ENCODE measurements around the gene PIP4P1. TPM values are rescaled to one million over a fixed set of nuclear protein-coding genes. Genes with fewer than 3 reads are reported as not detected.
A peak's percentile ranks its signal among the peaks of the same experiment; 100 is the strongest.

PIP4P1 gene
- total and polyA plus RNA-seq, 9 of the 15 experiments (the other 6 are each of a cell fraction or from before 2014, with no cell fraction given) = 5.3 to 20.9 (median 10.7) TPM

- BruUV-seq (replicated peaks) = no TSS peak
- CTCF ChIA-PET (ENCODE audit: low intra/inter-chr PET ratio) = no interaction called here
- POLR2A ChIA-PET = interaction anchor here (0.5 to 3.7 kb wide), 5 partner anchors 11 to 32 kb away, joined by 3 to 30 read pairs (median 3); partner anchors contain the start of genes APEX1, OSGEP, PIP4P1 and PNP
- no peak for TF ChIP-seq RB1 (IDR thresholded peaks at IDR 0.05; ENCODE audit: low read depth)
- TF ChIP-seq FOXJ2 (tag; IDR thresholded peaks at IDR 0.05) = no peak
- TF ChIP-seq RCOR1 (IDR thresholded peaks at IDR 0.05; ENCODE audit: borderline replicate concordance in 1 of 2, low read depth in 2 of 2, low read length in 2 of 2) = peak in 1 of 2 experiments; percentile 54; a peak in 1 of 4 replicates
- no peak for TF ChIP-seq ZNF408 (CRISPR knock-in tag; IDR thresholded peaks at IDR 0.05; ENCODE audit: low read depth)
- 0 out of 4 replicates have a peak, but pooled peaks of 1 of the 2 experiments have one; percentile 24 for TF ChIP-seq FOXK2 (conservative IDR thresholded peaks at IDR 0.05 in 1 of 2, IDR thresholded peaks at IDR 0.05 in 1 of 2; ENCODE audit: low read depth in 2 of 2)
- TF ChIP-seq ILK (tag; IDR thresholded peaks at IDR 0.05; ENCODE audit: borderline replicate concordance, low read depth) = no peak
- no peak for TF ChIP-seq BRF1 (IDR thresholded peaks at IDR 0.05; ENCODE audit: borderline replicate concordance, extremely low read depth, insufficient read length)
- TF ChIP-seq NFIX (CRISPR knock-in tag; IDR thresholded peaks at IDR 0.05; ENCODE audit: low read depth) = no peak
- peak; percentile 33; the same call in 1 of the 2 replicates for TF ChIP-seq ARID3A (IDR thresholded peaks at IDR 0.05; ENCODE audit: borderline replicate concordance, low read depth, low read length)
- no peak for TF ChIP-seq ATF6 (CRISPR knock-in tag; IDR thresholded peaks at IDR 0.05)
- no peak for TF ChIP-seq SNIP1 (IDR thresholded peaks at IDR 0.05; ENCODE audit: low read depth)
- peak; percentile 14; the same call in 1 of the 2 replicates for TF ChIP-seq HMBOX1 (IDR thresholded peaks at IDR 0.05)
- peak; percentile 65 for TF ChIP-seq NFE2 (IDR thresholded peaks at IDR 0.05; ENCODE audit: low read depth)
- no peak for TF ChIP-seq MYC (IDR thresholded peaks at IDR 0.05; ENCODE audit: low read depth, low read length)
- TF ChIP-seq MYC (CRISPR knock-in tag; IDR thresholded peaks at IDR 0.05; ENCODE audit: borderline replicate concordance, low read depth) = no peak
- TF ChIP-seq TRIM24 (IDR thresholded peaks at IDR 0.05) = no peak
- TF ChIP-seq KHSRP (IDR thresholded peaks at IDR 0.05) = no peak
- peak; percentile 80 for TF ChIP-seq TAL1 (IDR thresholded peaks at IDR 0.05)
- TF ChIP-seq CEBPG (CRISPR knock-in tag; IDR thresholded peaks at IDR 0.05) = no peak
- no peak for TF ChIP-seq CEBPG (tag; conservative IDR thresholded peaks at IDR 0.05 in 1 of 2, IDR thresholded peaks at IDR 0.05 in 1 of 2)
Observed at GRCh38 chr14:20482382-20482781, 21.1 kb upstream of the PIP4P1 start.

More at GRCh38 chr14:20482382-20482781, 21.1 kb upstream of the PIP4P1 start:
- intact Hi-C loops (cut with micrococcal nuclease) (no loop called here), in situ Hi-C loops (cut with MboI) (no loop called here)
- Histone ChIP-seq H3K79me2 (ENCODE audit: control insufficient read depth, insufficient read depth, low read length) (no peaks in the 10 kb centered on the region), H3K4me1 (replicated peaks in 1 of 2; ENCODE audit: control insufficient read depth in 2 of 2, insufficient read depth in 2 of 2, low read length in 2 of 2) (peaks cover 7 to 54% of the 10 kb centered on the region in 2 experiments; a peak in 4 of 5 replicates), H3K9ac (ENCODE audit: insufficient read depth in 1 of 2, low read depth in 2 of 2, low read length in 2 of 2) (peak overlapping the region in 1 of 2 experiments; percentile 35; a peak in 1 of 4 replicates), H3K4me2 (ENCODE audit: insufficient read depth, low read length) (peak overlapping the region; percentile 31), H3K4me3 (no peak overlapping the region), H3K9me3 (replicated peaks; ENCODE audit: control insufficient read depth, insufficient read depth, low read depth, low read length) (no peaks in the 10 kb centered on the region), H4K20me1 (replicated peaks; ENCODE audit: control insufficient read depth, insufficient read depth, low read length) (no peaks in the 10 kb centered on the region), H3K36me3 (ENCODE audit: control insufficient read depth, insufficient read depth, low read length) (peaks cover 15% of the 10 kb centered on the region; the same call in 1 of the 3 replicates), H3K9me1 (ENCODE audit: control insufficient read depth, insufficient read depth, low read length) (no peaks in the 10 kb centered on the region), H3K27ac (ENCODE audit: extremely low read depth, low read depth, low read length) (peak overlapping the region; percentile 59; the same call in 2 of the 3 replicates), H3K27me3 (ENCODE audit: control insufficient read depth in 2 of 2, insufficient read depth in 2 of 2, low read length in 2 of 2) (no peaks in the 10 kb centered on the region), H2AFZ (ENCODE audit: low read depth, low read length) (peak overlapping the region; percentile 70)
- FAIRE-seq (peak; percentile 67), DNase-seq (ENCODE audit: extremely low read depth in 1 of 4, low spot score in 3 of 4) (peak; percentile 29 to 63 (median 39)), ATAC-seq (peak; percentile 52)
- 0% methylated on average over 5 of the region's 5 CpGs for whole genome bisulfite sequencing (ENCODE audit: insufficient coverage, low coverage, missing lambda C conversion rate)
